Dendritic cell treated with granulocyte-macrophage colony-stimulating factor and Interleukin-4, amounts not matched to agents 40 ng/mL and 50 ng/mL, for 4 days (primary cell): ENCODE measurements around the gene ARHGAP26.

Source experiments
- H3K27ac Mint-ChIP-seq: one replicate; pipeline ENCODE4 v1.8.0; 2022; ENCODE audit warnings: mild to moderate bottlenecking, mixed read lengths
- H3K27me3 Mint-ChIP-seq: one replicate; pipeline ENCODE4 v1.8.0; 2022; ENCODE audit warnings: mild to moderate bottlenecking, mixed read lengths
- H3K36me3 Mint-ChIP-seq: one replicate; pipeline ENCODE4 v1.8.0; 2022; ENCODE audit warnings: low read depth, mixed read lengths
- H3K4me1 Mint-ChIP-seq: one replicate; pipeline ENCODE4 v1.8.0; 2022; ENCODE audit warnings: low read depth, mixed read lengths
- H3K4me3 Mint-ChIP-seq: one replicate; pipeline ENCODE4 v1.8.0; 2022; ENCODE audit warnings: mild to moderate bottlenecking, moderate library complexity, mixed read lengths
- H3K9me3 Mint-ChIP-seq: one replicate; pipeline ENCODE4 v1.8.0; 2022; ENCODE audit warnings: mixed read lengths
- intact Hi-C: fragments of 100-400 bp; cut with micrococcal nuclease; formaldehyde crosslinking; loops from one replicate; pipeline ENCODE4 v1.15.0; 2022

The ARHGAP26 gene

GRCh38 chr5:142841511-142842265 is 71.5 kb downstream of the ARHGAP26 start:
- peaks cover 82% of the 10 kb centered on the region for H3K4me1 Mint-ChIP-seq
- H3K36me3 Mint-ChIP-seq = no peaks in the 10 kb centered on the region
- H3K27me3 Mint-ChIP-seq = no peaks in the 10 kb centered on the region
- H3K4me3 Mint-ChIP-seq = no peak overlapping the region
- intact Hi-C loops = no loop called here
- no peaks in the 10 kb centered on the region for H3K9me3 Mint-ChIP-seq
- peak overlapping the region; percentile 33 for H3K27ac Mint-ChIP-seq

- Mint-ChIP-seq H3K4me3 (no peak overlapping the region), H3K27me3 (no peaks in the 10 kb centered on the region), H3K36me3 (no peaks in the 10 kb centered on the region), H3K27ac (no peak overlapping the region), H3K9me3 (no peaks in the 10 kb centered on the region), H3K4me1 (peaks cover 84% of the 10 kb centered on the region)
- intact Hi-C loops = no loop called here
Observed at GRCh38 chr5:142842994-142843905, 73.1 kb downstream of the ARHGAP26 start.

GRCh38 chr5:142844866-142845265 is 74.7 kb downstream of the ARHGAP26 start:
- Mint-ChIP-seq H3K36me3 (no peaks in the 10 kb centered on the region), H3K4me3 (no peak overlapping the region), H3K4me1 (peaks cover 95% of the 10 kb centered on the region), H3K9me3 (no peaks in the 10 kb centered on the region), H3K27ac (peak overlapping the region; percentile 66), H3K27me3 (no peaks in the 10 kb centered on the region)
- intact Hi-C loops = loop anchor here (1.0 kb wide), 1 partner anchor 8 kb away; no protein-coding TSS in a partner anchor

GRCh38 chr5:142845402-142845921 is 75.3 kb downstream of the ARHGAP26 start:
- intact Hi-C loops = loop anchor here (1.0 kb wide), 1 partner anchor 8 kb away; no protein-coding TSS in a partner anchor
- Mint-ChIP-seq H3K36me3 (no peaks in the 10 kb centered on the region), H3K9me3 (no peaks in the 10 kb centered on the region), H3K4me1 (peaks cover 96% of the 10 kb centered on the region), H3K27ac (peak overlapping the region; percentile 66), H3K27me3 (no peaks in the 10 kb centered on the region), H3K4me3 (no peak overlapping the region)

GRCh38 chr5:142845954-142846398 is 75.8 kb downstream of the ARHGAP26 start:
- Mint-ChIP-seq H3K27me3 (no peaks in the 10 kb centered on the region), H3K4me1 (peaks cover 92% of the 10 kb centered on the region), H3K9me3 (no peaks in the 10 kb centered on the region), H3K27ac (peak overlapping the region; percentile 66), H3K36me3 (no peaks in the 10 kb centered on the region), H3K4me3 (peak overlapping the region; percentile 13)
- intact Hi-C loops = loop anchor here (1.0 kb wide), 1 partner anchor 9 kb away; no protein-coding TSS in a partner anchor

GRCh38 chr5:142846406-142846805 is 76.2 kb downstream of the ARHGAP26 start:
- intact Hi-C loops = no loop called here
- Mint-ChIP-seq H3K36me3 (peaks cover under 1% of the 10 kb centered on the region), H3K9me3 (no peaks in the 10 kb centered on the region), H3K27me3 (no peaks in the 10 kb centered on the region), H3K4me3 (peak overlapping the region; percentile 13), H3K4me1 (peaks cover 88% of the 10 kb centered on the region), H3K27ac (peak overlapping the region; percentile 66)

GRCh38 chr5:142847898-142848790 is 78.0 kb downstream of the ARHGAP26 start:
- Mint-ChIP-seq H3K27me3 (no peaks in the 10 kb centered on the region), H3K9me3 (no peaks in the 10 kb centered on the region), H3K27ac (peak overlapping the region; percentile 57), H3K4me1 (peaks cover 89% of the 10 kb centered on the region), H3K36me3 (peaks cover 6% of the 10 kb centered on the region), H3K4me3 (no peak overlapping the region)
- intact Hi-C loops = no loop called here

- peaks cover 89% of the 10 kb centered on the region for H3K4me1 Mint-ChIP-seq
- H3K36me3 Mint-ChIP-seq = peaks cover 6% of the 10 kb centered on the region
- no peaks in the 10 kb centered on the region for H3K9me3 Mint-ChIP-seq
- intact Hi-C loops = no loop called here
- peak overlapping the region; percentile 57 for H3K27ac Mint-ChIP-seq
- H3K27me3 Mint-ChIP-seq = no peaks in the 10 kb centered on the region
- no peak overlapping the region for H3K4me3 Mint-ChIP-seq
Observed at GRCh38 chr5:142849466-142849865, 79.3 kb downstream of the ARHGAP26 start.

GRCh38 chr5:142849880-142850279 is 79.7 kb downstream of the ARHGAP26 start:
- Mint-ChIP-seq H3K36me3 (peaks cover 6% of the 10 kb centered on the region), H3K4me3 (no peak overlapping the region), H3K4me1 (peaks cover 88% of the 10 kb centered on the region), H3K27ac (peak overlapping the region; percentile 57), H3K9me3 (no peaks in the 10 kb centered on the region), H3K27me3 (no peaks in the 10 kb centered on the region)
- intact Hi-C loops = no loop called here

GRCh38 chr5:142851731-142852130 is 81.6 kb downstream of the ARHGAP26 start:
- H3K9me3 Mint-ChIP-seq = no peaks in the 10 kb centered on the region
- no peak overlapping the region for H3K27ac Mint-ChIP-seq
- H3K27me3 Mint-ChIP-seq = no peaks in the 10 kb centered on the region
- intact Hi-C loops = no loop called here
- peaks cover 6% of the 10 kb centered on the region for H3K36me3 Mint-ChIP-seq
- peaks cover 84% of the 10 kb centered on the region for H3K4me1 Mint-ChIP-seq
- H3K4me3 Mint-ChIP-seq = no peak overlapping the region

GRCh38 chr5:142852416-142853198 is 82.4 kb downstream of the ARHGAP26 start:
- Mint-ChIP-seq H3K36me3 (peaks cover 6% of the 10 kb centered on the region), H3K27me3 (no peaks in the 10 kb centered on the region), H3K27ac (no peak overlapping the region), H3K9me3 (no peaks in the 10 kb centered on the region), H3K4me1 (peaks cover 83% of the 10 kb centered on the region), H3K4me3 (no peak overlapping the region)
- intact Hi-C loops = no loop called here

GRCh38 chr5:142853682-142854081 is 83.5 kb downstream of the ARHGAP26 start:
- intact Hi-C loops = no loop called here
- peaks cover 82% of the 10 kb centered on the region for H3K4me1 Mint-ChIP-seq

More at GRCh38 chr5:142853682-142854081, 83.5 kb downstream of the ARHGAP26 start:
- H3K27me3 Mint-ChIP-seq = no peaks in the 10 kb centered on the region
- H3K27ac Mint-ChIP-seq = no peak overlapping the region
- no peaks in the 10 kb centered on the region for H3K9me3 Mint-ChIP-seq
- peaks cover 6% of the 10 kb centered on the region for H3K36me3 Mint-ChIP-seq
- H3K4me3 Mint-ChIP-seq = no peak overlapping the region
